Gastrocnemius medialis (tissue), 4 donors: ENCODE results near the gene PRDM8. TPM values are rescaled to one million over a fixed set of nuclear protein-coding genes. Genes with fewer than 3 reads are reported as not detected.

Experiments
- ATAC-seq, 2 donors: fragments of 150-250 bp; one replicate each; pipeline ENCODE4 v1.9.1; 2016
- DNase-seq, 2 donors: peaks; one replicate each; pipeline ENCODE4 v3.0.0-alpha.2; 2019
- H3K27ac ChIP-seq, 4 donors: fragments of 200-600 bp; sonication (generic); 1 replicate in 1 of 4; 2 replicates in 3 of 4; pipeline ENCODE4 v1.5.1; 2016 to 2018; ENCODE audit warnings: mild to moderate bottlenecking in 2 of 4, moderate library complexity in 1 of 4
- H3K27me3 ChIP-seq, 3 donors: fragments of 200-600 bp; sonication (generic) in 2 of 3; 1 replicate in 1 of 3; 2 replicates in 2 of 3; pipeline versions ENCODE4 v1.5.1 to v1.6.0; 2016 to 2019; ENCODE audit warnings: mild to moderate bottlenecking in 1 of 3, moderate library complexity in 1 of 3
- H3K36me3 ChIP-seq, 2 donors: fragments of 200-600 bp; sonication (generic) in 1 of 2; one replicate each; pipeline ENCODE4 v1.5.1; 2017 to 2018
- H3K4me1 ChIP-seq, 2 donors: fragments of 200-600 bp; sonication (generic) in 1 of 2; one replicate each; pipeline ENCODE4 v1.5.1; 2016 to 2017; ENCODE audit warnings: mild to moderate bottlenecking in 2 of 2
- H3K4me3 ChIP-seq, 4 donors: fragments of 200-600 bp; sonication (generic) in 3 of 4; 1 replicate in 1 of 4; 2 replicates in 3 of 4; pipeline ENCODE4 v1.5.1; 2016 to 2019; ENCODE audit warnings: mild to moderate bottlenecking in 2 of 4
- H3K9me3 ChIP-seq, 3 donors: fragments of 200-600 bp; sonication (generic) in 2 of 3; 1 replicate in 1 of 3; 2 replicates in 2 of 3; pipeline ENCODE4 v1.5.1; 2016 to 2019
- CTCF ChIP-seq, 5 experiments: fragments of 450-650 bp in 3 of 5; fragments of 200-600 bp in 2 of 5; sonication (generic) in 2 of 5; IDR thresholded peaks in 4 of 5; conservative IDR thresholded peaks in 1 of 5; 1 replicate in 4 of 5; 2 replicates in 1 of 5; pipeline ENCODE4 v1.5.1; 2016 to 2019; ENCODE audit warnings: antibody characterized with exemption in 5 of 5, mild to moderate bottlenecking in 3 of 5, moderate library complexity in 3 of 5
- POLR2A ChIP-seq, 2 donors: fragments of 450-650 bp; IDR thresholded peaks; one replicate each; pipeline ENCODE4 v1.6.1; 2017; ENCODE audit warnings: antibody characterized with exemption in 2 of 2, mild to moderate bottlenecking in 2 of 2, moderate library complexity in 2 of 2
- in situ Hi-C, 4 donors: fragments of 200-750 bp; cut with MboI; loops; one replicate each; pipeline versions ENCODE4 v1.15.0 to v1.8.0; 2017; ENCODE audit warnings: low sequenced_read_pairs in 4 of 4
- intact Hi-C: fragments of 100-400 bp; cut with DNase I; formaldehyde crosslinking; loops from one replicate; pipeline ENCODE4 v1.15.1; 2023; ENCODE audit warnings: low total_unique reads
- total RNA-seq, 4 donors: library from RNA; depleted of rRNA; stranded (reverse); fragments of >200 nt; gene quantifications; one replicate each; pipeline versions ENCODE4 v1.1.0 to v1.2.3, GENCODE V29; 2016

Gene PRDM8
- total RNA-seq, 4 donors from 2014 or later, result 0.24 to 2.7 (median 1.4) TPM

GRCh38 chr4:80154545-80154933 lies 42.8 kb upstream of the PRDM8 start:
- Histone ChIP-seq H3K4me3 (no peak overlapping the region), H3K27ac (no peak overlapping the region), H3K4me1 (no peaks in the 10 kb centered on the region), H3K27me3 (no peaks in the 10 kb centered on the region), H3K9me3 (no peaks in the 10 kb centered on the region), H3K36me3 (no peaks in the 10 kb centered on the region)
- in situ Hi-C loops, result no loop called here
- TF ChIP-seq POLR2A (IDR thresholded peaks at IDR 0.05) (no peak), CTCF (IDR thresholded peaks at IDR 0.05 in 4 of 5, conservative IDR thresholded peaks at IDR 0.05 in 1 of 5) (no peak)
- intact Hi-C loops, result no loop called here
- ATAC-seq (no peak), DNase-seq (no peak)

GRCh38 chr4:80155316-80155982 lies 41.9 kb upstream of the PRDM8 start:
- in situ Hi-C loops, result no loop called here
- TF ChIP-seq POLR2A (IDR thresholded peaks at IDR 0.05), result no peak
- no peak for TF ChIP-seq CTCF (IDR thresholded peaks at IDR 0.05 in 4 of 5, conservative IDR thresholded peaks at IDR 0.05 in 1 of 5)

GRCh38 chr4:80156410-80156809 lies 40.9 kb upstream of the PRDM8 start:
- TF ChIP-seq CTCF (IDR thresholded peaks at IDR 0.05 in 4 of 5, conservative IDR thresholded peaks at IDR 0.05 in 1 of 5), result no peak
- no peak for TF ChIP-seq POLR2A (IDR thresholded peaks at IDR 0.05)
- Histone ChIP-seq H3K4me3 (no peak overlapping the region), H3K36me3 (no peaks in the 10 kb centered on the region), H3K27me3 (no peaks in the 10 kb centered on the region), H3K27ac (no peak overlapping the region), H3K9me3 (no peaks in the 10 kb centered on the region), H3K4me1 (no peaks in the 10 kb centered on the region)
- no peak for DNase-seq
- in situ Hi-C loops, result no loop called here
- ATAC-seq, result no peak
- intact Hi-C loops, result no loop called here

More at GRCh38 chr4:80155316-80155982, 41.9 kb upstream of the PRDM8 start:
- ATAC-seq, result no peak
- DNase-seq, result no peak
- Histone ChIP-seq H3K4me3 (no peak overlapping the region), H3K4me1 (no peaks in the 10 kb centered on the region), H3K27me3 (no peaks in the 10 kb centered on the region), H3K9me3 (no peaks in the 10 kb centered on the region), H3K27ac (no peak overlapping the region), H3K36me3 (no peaks in the 10 kb centered on the region)
- intact Hi-C loops, result no loop called here

GRCh38 chr4:80161413-80162058 lies 35.8 kb upstream of the PRDM8 start:
- H3K27me3 ChIP-seq, result no peaks in the 10 kb centered on the region
- intact Hi-C loops, result no loop called here
- DNase-seq (no peak), ATAC-seq (no peak)
- no peak overlapping the region for H3K4me3 ChIP-seq
- in situ Hi-C loops, result no loop called here
- H3K4me1 ChIP-seq, result no peaks in the 10 kb centered on the region
- H3K36me3 ChIP-seq, result no peaks in the 10 kb centered on the region
- H3K9me3 ChIP-seq, result no peaks in the 10 kb centered on the region
- TF ChIP-seq POLR2A (IDR thresholded peaks at IDR 0.05) (no peak), CTCF (IDR thresholded peaks at IDR 0.05 in 4 of 5, conservative IDR thresholded peaks at IDR 0.05 in 1 of 5) (no peak)
- H3K27ac ChIP-seq, result no peak overlapping the region
